Measurements from ENCODE around the gene SLC25A13.

The SLC25A13 gene

DNA sequence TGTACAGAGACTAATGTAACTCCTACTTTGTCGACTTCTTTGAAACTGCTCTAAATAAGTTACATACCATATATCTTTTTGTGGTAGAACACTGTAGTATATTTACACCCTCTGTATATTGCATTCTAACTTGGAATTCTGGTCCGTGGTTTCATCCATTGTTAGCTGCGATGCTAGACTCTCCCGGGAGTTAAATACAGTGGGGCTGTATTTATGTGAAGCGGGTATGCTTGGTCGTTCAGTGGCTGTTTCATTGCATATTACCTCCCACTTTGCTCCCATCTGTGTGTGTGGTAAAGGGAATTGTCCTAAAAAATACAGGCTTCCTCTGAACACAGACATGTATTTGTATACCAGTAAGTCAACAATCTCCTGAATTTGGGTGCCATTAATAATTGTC is 231.1 kb downstream of the SLC25A13 start:
- DNase-seq (ENCODE audit: low read depth), result no peak

DNA sequence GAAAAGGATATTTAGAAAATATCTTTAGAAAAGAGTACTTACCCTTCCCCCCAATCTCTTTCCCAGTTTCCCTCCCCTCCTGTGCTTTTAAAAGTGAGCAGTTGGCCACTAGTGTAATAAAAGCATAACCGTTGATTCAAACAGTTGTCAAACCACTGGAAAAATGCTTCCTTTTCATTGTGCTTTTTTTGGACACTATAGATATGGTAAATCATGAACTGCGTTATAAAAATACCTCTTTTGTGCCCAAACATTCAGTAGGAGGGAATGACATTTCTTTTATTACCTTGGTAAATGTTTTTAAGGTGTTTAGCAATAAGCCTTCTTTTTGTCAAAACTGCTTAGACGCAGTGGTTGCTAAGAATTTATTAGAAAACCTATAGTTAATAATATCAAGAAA is 232.4 kb downstream of the SLC25A13 start:
- DNase-seq (ENCODE audit: low read depth), result no peak

GRCh38 chr7:96088579-96088978 is 233.3 kb downstream of the SLC25A13 start:
- DNase-seq (ENCODE audit: low read depth), result no peak

GRCh38 chr7:96085953-96086352 is 235.9 kb downstream of the SLC25A13 start:
- no peak for DNase-seq (ENCODE audit: low read depth)

DNA sequence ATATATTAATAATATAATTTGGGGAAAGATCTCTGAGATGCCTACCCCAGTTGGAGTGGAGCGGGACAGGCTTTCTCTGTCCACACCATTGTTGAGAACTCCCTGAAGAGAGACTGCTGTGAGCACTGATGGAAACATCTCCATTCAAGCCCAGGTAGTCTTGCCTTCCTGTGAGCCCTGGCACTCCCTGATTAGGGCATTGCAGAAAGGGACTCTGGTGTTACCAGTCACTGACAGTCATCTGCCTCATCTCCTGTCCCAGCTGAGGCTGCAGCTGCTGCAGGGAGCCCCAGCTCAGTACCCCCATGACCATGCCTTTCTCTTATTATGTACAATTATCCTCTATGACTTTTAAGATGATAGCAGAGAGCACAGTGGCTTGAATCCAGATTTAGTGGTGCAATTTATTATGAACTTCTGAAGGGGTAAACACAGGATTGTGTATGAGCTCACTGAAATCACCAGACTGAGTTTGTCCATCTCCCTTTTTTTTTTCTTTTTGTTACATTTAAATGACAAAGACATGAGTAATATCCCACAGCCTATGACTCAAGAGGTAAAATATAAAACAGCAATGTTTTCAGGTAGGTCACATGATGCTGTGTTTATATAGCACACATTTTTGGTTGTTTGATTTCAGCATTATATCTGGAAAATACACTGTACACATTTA is 236.9 kb downstream of the SLC25A13 start:
- DNase-seq (ENCODE audit: low read depth), result no peak

GRCh38 chr7:96080027-96080426 is 241.9 kb downstream of the SLC25A13 start:
- no peak for DNase-seq (ENCODE audit: low read depth)

- DNase-seq (ENCODE audit: low read depth), result no peak
Observed at GRCh38 chr7:96076350-96076707, 245.6 kb downstream of the SLC25A13 start.

GRCh38 chr7:96075510-96076349 is 246.2 kb downstream of the SLC25A13 start:
- peak; percentile 29 for DNase-seq (ENCODE audit: low read depth)

DNA sequence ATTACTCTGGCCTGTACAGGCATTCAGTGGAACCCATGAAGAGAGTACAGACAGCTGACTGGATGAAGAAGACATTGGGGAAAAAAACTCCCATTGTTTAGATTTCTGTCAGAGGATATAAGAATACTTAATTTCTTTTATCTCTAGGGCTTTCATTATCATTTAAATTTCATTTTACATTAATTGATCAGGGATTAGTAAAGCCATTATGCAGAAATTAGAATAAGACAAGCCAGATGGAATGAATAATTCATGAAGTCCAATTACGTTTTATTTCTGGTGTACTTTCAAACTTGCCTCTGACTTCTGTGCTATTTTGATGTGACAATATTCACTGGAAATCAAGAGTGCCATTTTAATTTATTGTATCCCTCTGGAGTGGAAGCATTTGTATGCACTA is 247.0 kb downstream of the SLC25A13 start:
- DNase-seq (ENCODE audit: low read depth), result no peak
